GM12878 (cell line): ENCODE results near the gene NOP53. TPM values are rescaled to one million over a fixed set of nuclear protein-coding genes. Genes with fewer than 3 reads are reported as not detected.

Experiments used
- ATAC-seq: fragments of 200-7000 bp; cut with Tn5 transposase; 3 replicates; pipeline ENCODE4 v1.9.1; 2020; ENCODE audit warnings: mild to moderate bottlenecking, moderate library complexity
- BruUV-seq: library from RNA; stranded (reverse); fragments of 400-500 nt; replicated peaks from 2 replicates; lab custom pipeline; 2021; lab: Mats Ljungman, UMichigan
- CTCF ChIA-PET: fragments of 300-600 bp; sonication (Branson Sonifier 250); formaldehyde crosslinking; extraction: SDS; loops from one replicate; lab custom pipeline; 2021; ENCODE audit warnings: inconsistent platforms; lab: Yijun Ruan, JAX
- POLR2A ChIA-PET: fragments of 350-600 bp; formaldehyde crosslinking; extraction: SDS; loops from one replicate; lab custom pipeline; 2021; ENCODE audit warnings: inconsistent platforms; lab: Charles Lee
- RAD21 ChIA-PET: fragments of 300-600 bp; sonication (Branson Sonifier 250); formaldehyde crosslinking; loops from one replicate; lab custom pipeline; 2023; ENCODE audit warnings: antibody characterized with exemption; ENCODE audit not compliant: unreplicated experiment; lab: Charles Lee
- SMC1A ChIA-PET: fragments of 300-600 bp; sonication (Branson Sonifier 250); formaldehyde crosslinking; loops from one replicate; lab custom pipeline; 2023; ENCODE audit not compliant: unreplicated experiment, uncharacterized antibody; lab: Charles Lee
- DNase-seq: peaks from one replicate; pipeline ENCODE4 v3.0.0-alpha.2; 2011; ENCODE audit warnings: low read depth, low spot score
- FAIRE-seq: peaks from 3 replicates; lab custom pipeline; 2011; peaks lifted over from hg19 to GRCh38; lab: Jason Lieb, UNC
- H2AFZ ChIP-seq: 2 replicates; pipeline ENCODE4 v1.6.0; 2011; ENCODE audit warnings: low read depth, low read length, control low read depth; ENCODE audit not compliant: control insufficient read depth
- H3K27ac ChIP-seq: 2 replicates; pipeline ENCODE4 v1.5.1; 2011; ENCODE audit warnings: control low read depth; ENCODE audit not compliant: control insufficient read depth, insufficient read depth
- H3K27me3 ChIP-seq, 2 experiments: replicated peaks in 1 of 2; 2 replicates each; pipeline versions ENCODE4 v1.6.0 to v1.6.1; 2011; ENCODE audit warnings: low read length in 1 of 2; ENCODE audit not compliant: control insufficient read depth in 2 of 2, insufficient read depth in 2 of 2
- H3K36me3 ChIP-seq, 2 experiments: 2 replicates each; pipeline ENCODE4 v1.5.1; 2011; ENCODE audit warnings: low read length in 1 of 2; ENCODE audit not compliant: control insufficient read depth in 2 of 2, insufficient read depth in 2 of 2
- H3K4me1 ChIP-seq: 2 replicates; pipeline ENCODE4 v1.6.1; 2011; ENCODE audit warnings: mild to moderate bottlenecking, low read length, moderate library complexity, mixed read lengths; ENCODE audit not compliant: control insufficient read depth, insufficient read depth
- H3K4me2 ChIP-seq: 2 replicates; pipeline ENCODE4 v1.6.0; 2011; ENCODE audit warnings: control low read depth; ENCODE audit not compliant: control insufficient read depth, insufficient read depth
- H3K4me3 ChIP-seq: fragments of 200-600 bp; sonication (generic); 2 replicates; pipeline ENCODE4 v1.5.1; 2016
- H3K79me2 ChIP-seq: 2 replicates; pipeline ENCODE4 v1.6.0; 2011; ENCODE audit warnings: low read length; ENCODE audit not compliant: control insufficient read depth, insufficient read depth
- H3K9ac ChIP-seq: 2 replicates; pipeline ENCODE4 v1.8.0; 2011; ENCODE audit warnings: low read length, control low read depth, mixed read lengths; ENCODE audit not compliant: control insufficient read depth, insufficient read depth
- H3K9me3 ChIP-seq: replicated peaks from 3 replicates; pipeline ENCODE4 v1.5.1; 2011; ENCODE audit warnings: mild to moderate bottlenecking, low read length; ENCODE audit not compliant: control insufficient read depth, insufficient read depth
- H4K20me1 ChIP-seq: 2 replicates; pipeline ENCODE4 v1.6.0; 2011; ENCODE audit not compliant: control insufficient read depth, insufficient read depth
- BRCA1 ChIP-seq: IDR thresholded peaks from 2 replicates; pipeline ENCODE4 v1.6.1; 2011; ENCODE audit warnings: low read depth, low read length, improper control_type of control experiment
- NR2C2 ChIP-seq: IDR thresholded peaks from 2 replicates; pipeline ENCODE4 v1.6.1; 2011; ENCODE audit warnings: borderline replicate concordance, low read depth; ENCODE audit not compliant: control insufficient read depth, insufficient read length
- POU2F2 ChIP-seq: IDR thresholded peaks from 3 replicates; pipeline ENCODE4 v1.6.1; 2011; ENCODE audit warnings: low read depth, mild to moderate bottlenecking, low read length, borderline replicate concordance
- RUNX3 ChIP-seq: IDR thresholded peaks from 2 replicates; pipeline ENCODE4 v1.6.1; 2012; ENCODE audit warnings: low read length, inconsistent platforms
- SIN3A ChIP-seq: IDR thresholded peaks from 2 replicates; pipeline ENCODE4 v1.6.1; 2012; ENCODE audit warnings: low read depth, low read length, improper control_type of control experiment
- STAT3 ChIP-seq: IDR thresholded peaks from 2 replicates; pipeline ENCODE4 v1.6.1; 2011; ENCODE audit warnings: low read depth, low read length, improper control_type of control experiment
- TCF12 ChIP-seq: IDR thresholded peaks from 2 replicates; pipeline ENCODE4 v1.6.1; 2011; ENCODE audit warnings: low read depth, mild to moderate bottlenecking, low read length
- YBX1 ChIP-seq: fragments of 450-650 bp; IDR thresholded peaks from 2 replicates; pipeline ENCODE4 v1.6.1; 2016; ENCODE audit warnings: antibody characterized with exemption
- ZBED1 ChIP-seq: IDR thresholded peaks from 2 replicates; pipeline ENCODE4 v1.6.1; 2016; ENCODE audit warnings: borderline replicate concordance
- ZZZ3 ChIP-seq: IDR thresholded peaks from 2 replicates; pipeline ENCODE4 v1.6.1; 2011; ENCODE audit warnings: low read depth; ENCODE audit not compliant: control insufficient read depth, insufficient read length
- WGBS: methylation state at CpG from one replicate; pipeline ENCODE4 v1.1.6; 2016; ENCODE audit warnings: low lambda C conversion rate; ENCODE audit not compliant: insufficient replicate concordance, insufficient coverage; ENCODE audit errors: missing lambda C conversion rate; 5-methylcytosine and 5-hydroxymethylcytosine counted together
- in situ Hi-C: fragments of 300-500 bp; cut with MboI; formaldehyde crosslinking; loops from 9 replicates; pipeline ENCODE4 v1.14.3; 2018; ENCODE audit warnings: mixed read lengths
- intact Hi-C: fragments of 100-400 bp; cut with micrococcal nuclease; formaldehyde crosslinking; loops from one replicate; pipeline ENCODE4 v1.14.2; 2022; ENCODE audit not compliant: unreplicated experiment
- polyA plus RNA-seq, 11 experiments: library from polyadenylated mRNA; depleted of rRNA in 4 of 11; unstranded in 6 of 11; stranded (reverse) in 5 of 11; fragments of >200 nt; fragmentation: Nextera tagmentation in 4 of 11; fragmentation: Illumina TruSeq in 1 of 11; extraction: Ambion mirVana in 4 of 11; extraction: Trizol in 1 of 11; gene quantifications; 1 replicate in 1 of 11; 2 replicates in 10 of 11; pipeline versions ENCODE4 v1.2.1 to v1.2.3, GENCODE V29; 2011 to 2016; ENCODE audit warnings: inconsistent platforms in 2 of 11, missing spikeins in 2 of 11, low read depth in 1 of 11
- total RNA-seq, 4 experiments: library from RNA; depleted of rRNA in 3 of 4; stranded (reverse); fragments of >200 nt in 3 of 4; fragmentation: Illumina TruSeq in 1 of 4; extraction: Trizol in 1 of 4; gene quantifications; 2 replicates each; pipeline versions ENCODE4 v1.2.1 to v1.2.3, GENCODE V29; 2013 to 2021
- TF ChIP-seq, protein P1 (sequence below): IDR thresholded peaks from 2 replicates; pipeline ENCODE4 v1.6.1; 2012; ENCODE audit warnings: improper control_type of control experiment, low read depth, low read length; ENCODE audit not compliant: insufficient replicate concordance

The NOP53 gene
- total and polyA plus RNA-seq, 10 of the 15 experiments (the other 5 are each of a cell fraction or from before 2014, with no cell fraction given): 6.0 to 386 (median 167) TPM

- Histone ChIP-seq H3K4me1 (peaks cover 10% of the 10 kb centered on the region; the same call in 1 of the 2 replicates), H3K4me2 (no peak overlapping the region), H3K79me2 (peaks cover 20% of the 10 kb centered on the region), H3K36me3 (no peaks in the 10 kb centered on the region), H3K9ac (no peak overlapping the region), H3K27me3 (no peaks in the 10 kb centered on the region), H3K9me3 (no peaks in the 10 kb centered on the region), H2AFZ (no peak overlapping the region), H3K4me3 (no peak overlapping the region), H3K27ac (no peak overlapping the region), H4K20me1 (no peaks in the 10 kb centered on the region)
- ChIA-PET RAD21 (no interaction called here), POLR2A (no interaction called here), SMC1A (no interaction called here), CTCF (interaction anchor here (4.1 kb wide), 1 partner anchor 31 kb away, joined by 15 read pairs; the partner anchor contains the start of gene EHD2)
- no TSS peak for BruUV-seq
- in situ Hi-C loops: no loop called here
- intact Hi-C loops: no loop called here
- ATAC-seq: no peak
- WGBS: 68% methylated on average over 13 of the region's 13 CpGs
- no peak for FAIRE-seq
- DNase-seq: no peak
- TF ChIP-seq RUNX3: no peak
- TF ChIP-seq YBX1: no peak
- no peak for TF ChIP-seq ZBED1
- no peak for TF ChIP-seq ZZZ3
- TF ChIP-seq, protein P1, sequence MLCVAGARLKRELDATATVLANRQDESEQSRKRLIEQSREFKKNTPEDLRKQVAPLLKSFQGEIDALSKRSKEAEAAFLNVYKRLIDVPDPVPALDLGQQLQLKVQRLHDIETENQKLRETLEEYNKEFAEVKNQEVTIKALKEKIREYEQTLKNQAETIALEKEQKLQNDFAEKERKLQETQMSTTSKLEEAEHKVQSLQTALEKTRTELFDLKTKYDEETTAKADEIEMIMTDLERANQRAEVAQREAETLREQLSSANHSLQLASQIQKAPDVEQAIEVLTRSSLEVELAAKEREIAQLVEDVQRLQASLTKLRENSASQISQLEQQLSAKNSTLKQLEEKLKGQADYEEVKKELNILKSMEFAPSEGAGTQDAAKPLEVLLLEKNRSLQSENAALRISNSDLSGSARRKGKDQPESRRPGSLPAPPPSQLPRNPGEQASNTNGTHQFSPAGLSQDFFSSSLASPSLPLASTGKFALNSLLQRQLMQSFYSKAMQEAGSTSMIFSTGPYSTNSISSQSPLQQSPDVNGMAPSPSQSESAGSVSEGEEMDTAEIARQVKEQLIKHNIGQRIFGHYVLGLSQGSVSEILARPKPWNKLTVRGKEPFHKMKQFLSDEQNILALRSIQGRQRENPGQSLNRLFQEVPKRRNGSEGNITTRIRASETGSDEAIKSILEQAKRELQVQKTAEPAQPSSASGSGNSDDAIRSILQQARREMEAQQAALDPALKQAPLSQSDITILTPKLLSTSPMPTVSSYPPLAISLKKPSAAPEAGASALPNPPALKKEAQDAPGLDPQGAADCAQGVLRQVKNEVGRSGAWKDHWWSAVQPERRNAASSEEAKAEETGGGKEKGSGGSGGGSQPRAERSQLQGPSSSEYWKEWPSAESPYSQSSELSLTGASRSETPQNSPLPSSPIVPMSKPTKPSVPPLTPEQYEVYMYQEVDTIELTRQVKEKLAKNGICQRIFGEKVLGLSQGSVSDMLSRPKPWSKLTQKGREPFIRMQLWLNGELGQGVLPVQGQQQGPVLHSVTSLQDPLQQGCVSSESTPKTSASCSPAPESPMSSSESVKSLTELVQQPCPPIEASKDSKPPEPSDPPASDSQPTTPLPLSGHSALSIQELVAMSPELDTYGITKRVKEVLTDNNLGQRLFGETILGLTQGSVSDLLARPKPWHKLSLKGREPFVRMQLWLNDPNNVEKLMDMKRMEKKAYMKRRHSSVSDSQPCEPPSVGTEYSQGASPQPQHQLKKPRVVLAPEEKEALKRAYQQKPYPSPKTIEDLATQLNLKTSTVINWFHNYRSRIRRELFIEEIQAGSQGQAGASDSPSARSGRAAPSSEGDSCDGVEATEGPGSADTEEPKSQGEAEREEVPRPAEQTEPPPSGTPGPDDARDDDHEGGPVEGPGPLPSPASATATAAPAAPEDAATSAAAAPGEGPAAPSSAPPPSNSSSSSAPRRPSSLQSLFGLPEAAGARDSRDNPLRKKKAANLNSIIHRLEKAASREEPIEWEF: no peak
- TF ChIP-seq NR2C2: no peak
- TF ChIP-seq TCF12: no peak
- no peak for TF ChIP-seq BRCA1
- no peak for TF ChIP-seq STAT3
- no peak for TF ChIP-seq POU2F2
- TF ChIP-seq SIN3A: no peak
Observed at GRCh38 chr19:47742634-47743033, 2.7 kb upstream of the NOP53 start.
